Neuron (in vitro differentiated cells): ENCODE data around the gene SLX4IP.
"Not testable (repeated sequence)": the region's sequence is repeated elsewhere in the genome, so short reads cannot be mapped to it uniquely, and the experiment has no call there.

Experiments
- H2AFZ ChIP-seq: one replicate; pipeline ENCODE4 v1.6.1; 2013; ENCODE audit warnings: low read depth, mild to moderate bottlenecking, inconsistent platforms, low read length, moderate library complexity
- H3K27me3 ChIP-seq: one replicate; pipeline ENCODE4 v1.6.1; 2013; ENCODE audit warnings: low read length; ENCODE audit not compliant: insufficient read depth
- H3K36me3 ChIP-seq: one replicate; pipeline ENCODE4 v1.6.1; 2013; ENCODE audit warnings: low read length; ENCODE audit not compliant: insufficient read depth
- H3K4me1 ChIP-seq: one replicate; pipeline ENCODE4 v1.6.1; 2013; ENCODE audit warnings: low read length; ENCODE audit not compliant: insufficient read depth
- H3K4me3 ChIP-seq: 2 replicates; pipeline ENCODE4 v1.5.1; 2013; ENCODE audit warnings: mild to moderate bottlenecking, low read length, moderate library complexity
- H3K9me3 ChIP-seq: one replicate; pipeline ENCODE4 v1.6.1; 2013; ENCODE audit warnings: low read length

SLX4IP gene

DNA sequence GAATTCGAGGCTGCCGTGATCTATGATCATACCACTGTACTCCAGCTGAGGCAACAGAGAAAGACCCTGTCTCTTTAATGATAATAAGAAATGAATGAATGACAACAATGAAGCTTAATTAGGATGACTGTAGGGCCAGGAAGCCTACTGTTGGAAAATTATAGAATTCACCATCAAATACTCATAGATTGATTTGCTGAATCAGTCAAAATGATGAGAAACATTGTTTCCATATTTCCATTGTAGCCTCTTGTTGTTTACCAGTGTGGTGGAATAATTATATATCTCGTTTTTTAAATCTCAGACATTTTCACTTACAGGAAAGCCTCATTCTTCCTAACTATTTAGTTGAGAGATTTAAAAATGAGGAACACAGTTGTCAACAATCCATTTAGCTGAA lies 142.5 kb downstream of the SLX4IP start:
- no peak overlapping the region for H3K4me3 ChIP-seq
- H3K4me1 ChIP-seq, result peaks cover 5% of the 10 kb centered on the region
- H2AFZ ChIP-seq, result no peak overlapping the region
- no peaks in the 10 kb centered on the region for H3K27me3 ChIP-seq
- no peaks in the 10 kb centered on the region for H3K36me3 ChIP-seq
- no peaks in the 10 kb centered on the region for H3K9me3 ChIP-seq

DNA sequence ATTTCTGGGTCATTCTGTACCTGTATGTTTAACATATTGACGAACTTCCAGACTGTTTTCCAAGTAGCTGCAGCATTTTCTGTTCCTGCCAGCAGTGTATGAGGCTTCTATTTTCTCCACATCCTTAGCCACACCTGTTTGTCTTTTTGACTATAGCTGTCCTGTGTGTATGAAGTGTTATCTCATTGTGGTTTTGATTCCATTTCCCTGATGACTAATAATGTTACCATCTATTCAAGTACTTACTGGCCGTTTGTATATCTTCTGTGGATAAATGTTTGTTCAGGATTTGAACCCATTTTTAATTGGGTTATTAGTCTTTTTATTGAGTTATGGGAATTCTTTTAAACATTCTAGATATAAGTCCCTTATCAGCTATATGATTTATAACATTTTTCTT lies 143.5 kb downstream of the SLX4IP start:
- Histone ChIP-seq H2AFZ (no peak overlapping the region), H3K36me3 (no peaks in the 10 kb centered on the region), H3K27me3 (no peaks in the 10 kb centered on the region), H3K4me1 (peaks cover 5% of the 10 kb centered on the region), H3K9me3 (no peaks in the 10 kb centered on the region), H3K4me3 (no peak overlapping the region)

DNA sequence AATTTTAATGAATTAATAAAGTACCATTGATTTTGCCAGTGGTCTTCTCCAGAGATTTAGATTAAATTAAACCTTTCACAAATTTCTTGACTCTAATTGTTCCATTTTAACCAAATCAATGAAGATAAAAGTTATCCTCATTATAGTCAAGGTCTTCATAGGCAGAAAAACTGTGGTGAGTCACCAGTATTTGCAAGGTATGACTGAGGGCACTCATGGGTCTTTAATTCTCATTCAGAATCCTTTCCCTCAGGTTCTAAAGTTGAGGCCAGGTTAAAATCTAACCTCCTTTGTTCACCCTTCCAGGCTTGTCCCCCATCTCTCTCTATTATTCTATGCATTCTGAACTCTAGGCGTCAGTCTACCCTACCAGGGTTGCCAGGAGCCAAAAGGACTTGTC lies 144.8 kb downstream of the SLX4IP start:
- H3K36me3 ChIP-seq, result no peaks in the 10 kb centered on the region
- no peaks in the 10 kb centered on the region for H3K27me3 ChIP-seq
- H3K9me3 ChIP-seq, result no peaks in the 10 kb centered on the region
- H3K4me3 ChIP-seq, result no peak overlapping the region
- peaks cover 9% of the 10 kb centered on the region for H3K4me1 ChIP-seq
- H2AFZ ChIP-seq, result no peak overlapping the region

DNA sequence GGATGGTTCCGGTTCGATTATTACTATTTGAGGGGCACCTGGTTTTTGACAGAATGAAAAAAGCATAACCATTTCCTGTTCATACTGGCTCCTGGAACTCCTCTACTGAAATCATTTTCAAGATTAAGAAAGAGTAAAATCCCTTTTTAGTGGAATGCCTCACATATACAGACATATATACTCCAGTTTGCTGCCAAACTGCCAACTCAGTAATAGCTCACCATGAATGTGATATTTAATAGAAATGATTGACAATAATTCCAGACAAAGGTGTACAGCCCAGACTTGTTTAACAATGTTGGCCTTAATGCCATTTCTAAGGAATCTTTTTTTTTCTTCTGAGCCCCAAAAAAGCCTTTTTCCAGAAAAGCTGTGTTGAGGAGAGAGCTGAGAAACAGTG lies 145.6 kb downstream of the SLX4IP start:
- H2AFZ ChIP-seq, result no peak overlapping the region
- H3K9me3 ChIP-seq, result no peaks in the 10 kb centered on the region
- no peaks in the 10 kb centered on the region for H3K36me3 ChIP-seq
- peaks cover 9% of the 10 kb centered on the region for H3K4me1 ChIP-seq
- no peaks in the 10 kb centered on the region for H3K27me3 ChIP-seq
- H3K4me3 ChIP-seq, result no peak overlapping the region

DNA sequence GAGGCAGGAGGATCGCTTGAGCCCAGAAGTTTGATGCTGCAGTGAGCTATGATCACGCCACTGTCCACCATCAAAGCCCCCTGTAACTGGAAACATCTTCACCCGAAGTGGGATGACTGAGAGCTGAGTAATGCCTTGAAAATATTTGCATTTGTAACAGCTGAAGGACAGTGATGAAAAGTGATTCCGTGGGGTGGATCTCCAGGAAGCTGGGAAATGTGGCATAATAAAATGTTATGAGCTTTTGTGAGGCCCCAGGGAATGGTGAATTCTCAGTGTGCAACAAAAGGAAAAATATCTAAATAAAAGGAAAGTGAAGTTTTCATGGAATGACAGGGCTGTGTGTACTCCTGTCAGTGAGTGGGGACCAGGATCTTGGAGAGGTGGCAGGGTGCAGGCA lies 146.7 kb downstream of the SLX4IP start:
- peaks cover 9% of the 10 kb centered on the region for H3K4me1 ChIP-seq

DNA sequence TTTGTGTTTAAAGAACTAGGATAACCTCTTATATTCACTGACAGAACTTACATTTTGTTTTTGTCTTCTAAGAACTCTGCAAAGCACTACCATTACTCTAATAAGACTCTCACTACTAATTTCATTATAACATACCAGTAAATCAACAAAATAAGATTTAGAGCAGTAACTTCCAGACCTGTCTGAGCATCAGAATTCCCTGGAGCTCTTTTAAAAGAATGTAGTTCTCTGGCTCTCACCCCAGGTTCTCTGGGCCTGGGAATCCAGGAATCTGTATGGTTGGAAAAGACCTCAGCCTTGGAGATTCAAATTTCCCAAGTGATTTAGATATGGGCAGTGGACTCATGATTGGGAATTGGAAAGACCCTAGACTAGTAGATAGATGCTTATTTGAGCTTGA lies 149.3 kb downstream of the SLX4IP start:
- Histone ChIP-seq H3K9me3 (no peaks in the 10 kb centered on the region), H3K36me3 (no peaks in the 10 kb centered on the region), H2AFZ (no peak overlapping the region), H3K27me3 (no peaks in the 10 kb centered on the region), H3K4me1 (peaks cover 9% of the 10 kb centered on the region), H3K4me3 (no peak overlapping the region)

More for the DNA sequence above, 146.7 kb downstream of the SLX4IP start:
- Histone ChIP-seq H3K9me3 (no peaks in the 10 kb centered on the region), H3K36me3 (no peaks in the 10 kb centered on the region), H2AFZ (no peak overlapping the region), H3K4me3 (no peak overlapping the region), H3K27me3 (no peaks in the 10 kb centered on the region)

DNA sequence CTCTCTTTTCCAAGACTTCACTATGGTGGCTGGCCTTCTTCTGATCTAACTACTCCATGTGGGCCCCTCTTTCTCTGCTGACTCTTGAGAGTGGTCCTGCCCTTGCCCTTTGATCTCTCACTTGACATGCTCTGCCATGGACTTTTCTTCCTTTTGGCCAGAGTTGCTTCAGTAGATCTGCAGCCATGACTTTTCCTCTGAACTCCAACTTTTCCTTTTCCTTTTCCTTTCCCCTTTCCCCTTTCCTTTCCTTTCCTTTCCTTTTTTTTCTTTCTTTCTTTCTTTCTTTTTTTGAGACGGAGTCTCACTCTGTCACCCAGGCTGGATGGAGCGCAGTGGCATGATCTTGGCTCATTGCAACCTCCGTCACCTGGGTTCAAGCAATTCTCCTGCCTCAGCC lies 150.2 kb downstream of the SLX4IP start:
- Histone ChIP-seq H2AFZ (no peak overlapping the region), H3K4me1 (peaks cover 9% of the 10 kb centered on the region), H3K9me3 (no peaks in the 10 kb centered on the region), H3K4me3 (no peak overlapping the region), H3K36me3 (no peaks in the 10 kb centered on the region), H3K27me3 (no peaks in the 10 kb centered on the region)

DNA sequence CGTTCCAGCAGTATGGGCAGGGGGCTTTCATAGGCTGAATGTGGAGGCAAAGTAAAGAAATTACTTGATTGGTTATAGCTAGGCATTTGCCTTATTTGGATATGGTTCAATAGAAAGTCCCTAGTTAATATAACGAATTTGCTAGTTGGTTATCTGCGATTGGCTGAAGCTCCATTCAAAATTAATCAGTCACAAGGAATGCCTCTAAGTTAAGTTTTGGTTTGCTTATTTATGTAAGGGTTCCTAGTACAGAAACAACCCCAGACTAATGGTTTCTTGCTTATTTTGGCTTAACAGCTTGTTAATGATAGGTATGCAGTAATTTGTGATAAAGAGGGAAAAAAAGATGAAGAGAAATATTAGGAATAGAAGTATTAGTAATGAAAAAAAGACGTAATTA lies 151.2 kb downstream of the SLX4IP start:
- Histone ChIP-seq H3K27me3 (no peaks in the 10 kb centered on the region), H3K36me3 (no peaks in the 10 kb centered on the region), H3K4me1 (peaks cover 9% of the 10 kb centered on the region), H3K4me3 (no peak overlapping the region), H3K9me3 (no peaks in the 10 kb centered on the region), H2AFZ (no peak overlapping the region)

DNA sequence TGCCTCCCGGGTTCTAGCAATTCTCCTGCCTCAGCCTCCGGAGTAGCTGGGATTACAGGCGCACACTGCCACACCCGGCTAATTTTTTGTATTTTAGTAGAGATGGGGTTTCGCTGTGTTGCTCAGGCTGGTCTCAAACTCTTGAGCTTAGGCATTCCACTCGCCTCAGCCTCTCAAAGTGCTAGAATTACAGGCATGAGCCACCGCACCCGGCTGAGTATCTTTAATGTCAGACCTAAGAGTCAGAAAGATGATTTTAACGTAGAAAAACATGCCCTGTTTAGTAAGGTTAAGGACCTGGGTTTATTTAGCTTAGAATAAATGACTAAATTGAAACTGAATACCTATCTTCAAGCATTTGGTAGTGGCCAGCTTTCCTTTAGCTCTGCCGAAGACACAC lies 155.3 kb downstream of the SLX4IP start:
- not testable (repeated sequence) for H3K9me3 ChIP-seq, H3K4me3 ChIP-seq, H2AFZ ChIP-seq, H3K36me3 ChIP-seq, H3K4me1 ChIP-seq, H3K27me3 ChIP-seq

DNA sequence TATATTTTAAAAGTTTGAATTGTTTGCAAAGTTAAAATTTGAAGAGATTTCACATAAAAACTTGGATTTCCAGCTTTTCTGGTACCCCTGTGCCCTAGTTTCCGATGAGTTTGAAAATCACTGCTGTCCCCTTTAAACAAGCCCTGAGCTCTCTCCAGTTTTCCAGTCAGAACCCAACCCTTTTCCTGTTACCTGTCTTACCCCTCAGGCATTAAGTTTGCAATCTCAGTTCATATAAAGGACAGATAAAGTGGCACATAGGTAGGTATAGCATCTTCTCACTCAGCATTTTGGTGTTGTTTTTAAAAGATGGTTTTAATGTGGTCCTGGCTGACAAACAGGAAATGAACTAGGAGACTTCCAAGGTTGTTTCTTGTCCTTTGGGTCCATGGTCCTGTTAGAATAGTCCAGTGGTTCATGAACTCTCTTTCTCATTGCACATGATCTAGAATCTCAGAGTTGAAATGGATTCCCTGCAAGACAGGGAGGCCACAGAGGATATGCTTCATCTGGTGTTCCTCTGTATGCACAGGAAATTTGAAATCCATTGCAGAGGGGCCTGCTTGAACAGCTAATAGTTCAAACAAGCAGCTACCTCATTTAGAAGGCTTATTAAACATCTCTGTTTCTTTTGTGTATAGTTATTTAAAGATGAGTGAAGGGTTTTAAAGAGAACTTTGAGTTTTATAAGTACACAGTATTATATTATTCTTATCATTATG lies 156.0 kb downstream of the SLX4IP start:
- Histone ChIP-seq H2AFZ (no peak overlapping the region), H3K27me3 (no peaks in the 10 kb centered on the region), H3K4me1 (no peaks in the 10 kb centered on the region), H3K4me3 (no peak overlapping the region), H3K9me3 (no peaks in the 10 kb centered on the region), H3K36me3 (no peaks in the 10 kb centered on the region)

DNA sequence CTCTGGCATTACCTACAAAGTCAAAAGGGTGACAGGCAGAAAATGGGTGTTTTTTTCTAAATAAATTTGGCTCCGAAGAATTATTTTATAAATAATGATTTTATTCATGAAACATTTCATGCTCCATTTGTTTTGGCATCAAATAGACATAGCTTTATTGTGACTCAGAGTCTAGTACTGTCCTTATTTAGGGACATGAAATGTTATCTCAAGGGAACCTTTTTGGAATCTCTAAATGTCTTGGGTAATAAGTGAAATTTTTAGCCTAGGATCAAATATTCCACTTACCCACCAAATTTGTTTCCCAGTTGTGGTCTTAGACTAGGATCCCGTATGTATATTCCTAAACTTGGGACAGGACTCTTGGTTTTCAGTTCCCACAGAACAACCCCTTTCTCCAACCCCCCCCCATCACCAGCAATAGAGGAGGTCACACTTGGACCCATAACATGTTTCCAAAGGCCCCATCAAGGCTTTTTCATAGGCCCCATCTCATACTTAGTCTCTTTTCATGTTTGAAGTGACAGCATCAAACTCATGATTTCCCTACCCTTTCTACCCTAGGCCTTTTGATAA lies 156.9 kb downstream of the SLX4IP start:
- Histone ChIP-seq H3K27me3 (no peaks in the 10 kb centered on the region), H3K4me1 (no peaks in the 10 kb centered on the region), H3K9me3 (no peaks in the 10 kb centered on the region), H3K36me3 (no peaks in the 10 kb centered on the region), H2AFZ (no peak overlapping the region), H3K4me3 (no peak overlapping the region)

DNA sequence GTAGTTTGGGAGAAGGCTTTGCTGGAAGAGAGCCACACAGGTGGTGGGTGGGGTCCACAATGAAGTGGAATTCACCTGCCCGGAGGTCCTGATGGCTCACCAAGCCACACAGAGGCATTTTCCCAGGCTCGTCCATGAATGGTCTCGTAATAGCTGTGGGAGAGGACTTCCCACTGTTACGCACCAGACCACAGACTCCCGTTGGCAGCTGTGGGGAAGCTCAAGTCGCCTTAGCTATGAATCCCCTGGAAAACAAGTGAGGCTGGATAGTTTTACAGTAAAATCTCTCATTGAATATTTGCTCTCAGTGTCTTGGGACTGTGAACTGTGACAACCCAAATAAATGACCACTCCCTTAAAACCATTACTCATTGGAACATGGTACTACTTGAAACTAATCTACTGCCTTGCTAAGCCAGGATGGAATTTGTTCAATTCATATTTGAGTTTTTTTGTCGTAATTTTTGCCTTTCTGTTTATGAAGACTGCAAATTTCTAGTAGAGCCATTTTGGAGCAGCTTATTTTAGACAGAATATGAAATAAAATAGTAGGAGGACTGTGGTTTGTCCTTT lies 159.3 kb downstream of the SLX4IP start:
- Histone ChIP-seq H2AFZ (no peak overlapping the region), H3K9me3 (no peaks in the 10 kb centered on the region), H3K4me1 (no peaks in the 10 kb centered on the region), H3K27me3 (no peaks in the 10 kb centered on the region), H3K36me3 (no peaks in the 10 kb centered on the region), H3K4me3 (no peak overlapping the region)

DNA sequence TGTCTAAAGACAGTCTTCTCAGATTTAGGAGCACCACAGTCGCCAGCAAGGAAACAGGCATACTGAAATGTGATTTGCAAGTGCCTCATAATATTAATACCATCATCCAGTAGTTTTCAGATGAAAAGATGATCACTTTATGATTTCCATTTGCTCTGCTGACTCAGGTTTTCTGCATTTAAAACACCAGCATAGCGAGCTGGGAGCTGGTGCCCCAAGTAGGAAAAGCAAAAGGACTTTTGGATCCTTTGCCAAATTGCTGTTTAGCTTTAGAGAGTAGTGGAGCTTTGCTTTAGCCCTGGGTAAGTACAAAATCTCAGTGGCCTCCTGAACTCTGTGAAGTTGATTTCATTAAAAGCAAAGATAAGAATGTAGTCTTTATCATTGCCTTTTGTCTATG lies 160.2 kb downstream of the SLX4IP start:
- H3K4me3 ChIP-seq, result no peak overlapping the region
- H3K4me1 ChIP-seq, result no peaks in the 10 kb centered on the region
- no peaks in the 10 kb centered on the region for H3K36me3 ChIP-seq
- no peaks in the 10 kb centered on the region for H3K27me3 ChIP-seq
- H2AFZ ChIP-seq, result no peak overlapping the region
- H3K9me3 ChIP-seq, result no peaks in the 10 kb centered on the region

DNA sequence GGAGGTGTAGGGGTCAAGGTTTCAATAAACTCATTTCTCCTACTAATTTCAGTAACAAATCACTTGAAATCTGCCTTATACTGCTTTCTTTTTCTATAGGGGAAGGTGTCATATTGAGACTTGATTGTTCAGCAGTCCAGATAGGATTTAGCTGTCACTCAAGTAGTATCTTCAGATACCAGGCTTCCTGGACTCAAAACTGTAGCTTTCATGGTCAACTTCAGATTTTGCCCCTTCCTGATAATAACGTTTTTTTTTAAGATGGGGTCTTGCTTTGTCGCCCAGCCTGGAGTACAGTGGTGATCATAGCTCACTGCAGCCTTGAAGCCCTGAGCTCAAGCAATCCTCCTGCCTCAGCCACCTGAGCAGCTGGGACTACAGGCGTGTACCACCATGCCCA lies 160.9 kb downstream of the SLX4IP start:
- H3K27me3 ChIP-seq, result no peaks in the 10 kb centered on the region
- no peaks in the 10 kb centered on the region for H3K4me1 ChIP-seq
- no peak overlapping the region for H3K4me3 ChIP-seq
- H2AFZ ChIP-seq, result no peak overlapping the region
- peaks cover 2% of the 10 kb centered on the region for H3K9me3 ChIP-seq
- H3K36me3 ChIP-seq, result no peaks in the 10 kb centered on the region
